GM18507 (cell line): ENCODE results near the gene LRRC28.
A peak's percentile ranks its signal among the peaks of the same experiment; 100 is the strongest.

Experiments used
- DNase-seq: peaks from one replicate; pipeline ENCODE4 v3.0.0; 2011; ENCODE audit warnings: low read depth; ENCODE audit not compliant: insufficient read length; ENCODE audit errors: extremely low spot score
- FAIRE-seq: peaks from 2 replicates; lab custom pipeline; 2011; peaks lifted over from hg19 to GRCh38; lab: Jason Lieb, UNC

The LRRC28 gene

DNA sequence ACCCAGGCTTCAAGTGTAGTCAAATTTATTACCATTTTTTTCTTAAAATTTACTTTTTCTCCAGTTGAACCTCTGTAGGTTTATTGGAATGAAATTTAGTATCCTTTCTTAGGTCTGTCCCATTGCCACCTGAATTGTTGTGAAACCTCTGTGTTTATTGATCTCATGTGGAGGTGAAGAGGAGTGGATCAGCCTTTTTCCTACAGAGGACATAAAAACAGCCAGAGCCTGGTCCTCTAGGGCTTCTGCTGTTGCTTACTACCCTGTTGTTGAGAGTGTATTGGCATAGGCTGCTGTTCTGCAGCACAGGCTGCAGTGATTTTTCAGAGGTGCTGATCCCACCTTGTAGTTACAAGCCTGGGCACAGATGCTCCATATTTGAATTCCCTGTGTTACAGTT lies 44.6 kb downstream of the LRRC28 start:
- DNase-seq (no peak), FAIRE-seq (no peak)

GRCh38 chr15:99296386-99296785 lies 45.1 kb downstream of the LRRC28 start:
- no peak for FAIRE-seq
- no peak for DNase-seq

DNA sequence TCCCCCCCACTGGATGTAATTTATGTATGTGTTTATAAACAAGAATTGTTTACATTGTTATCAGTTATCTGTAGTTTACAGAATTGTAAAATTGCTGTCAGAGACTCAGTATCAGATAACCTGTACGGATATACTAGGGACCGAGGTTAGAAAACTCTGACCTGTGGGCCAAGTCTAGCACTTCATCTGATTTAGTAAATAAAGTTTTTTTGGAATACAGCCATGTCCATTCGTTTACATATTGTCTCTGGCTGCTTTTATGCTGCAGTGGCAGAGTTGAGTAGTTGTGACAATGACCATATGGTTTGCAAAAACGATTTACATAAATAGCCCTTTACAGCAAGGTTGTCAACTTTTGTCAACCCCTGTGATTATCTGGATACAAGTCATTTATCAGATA lies 52.6 kb downstream of the LRRC28 start:
- no peak for FAIRE-seq
- DNase-seq = no peak

- DNase-seq (no peak), FAIRE-seq (no peak)
These were observed 54.7 kb downstream of the LRRC28 start for GRCh38 chr15:99305761-99306505.

GRCh38 chr15:99306694-99307338 lies 55.5 kb downstream of the LRRC28 start:
- FAIRE-seq = no peak
- no peak for DNase-seq

- DNase-seq (no peak), FAIRE-seq (no peak)
These were observed 56.5 kb downstream of the LRRC28 start for GRCh38 chr15:99307735-99308134.

- no peak for FAIRE-seq
- DNase-seq = no peak
These were observed 59.5 kb downstream of the LRRC28 start for GRCh38 chr15:99310745-99311144.

GRCh38 chr15:99312228-99312627 lies 60.9 kb downstream of the LRRC28 start:
- FAIRE-seq (no peak), DNase-seq (no peak)

DNA sequence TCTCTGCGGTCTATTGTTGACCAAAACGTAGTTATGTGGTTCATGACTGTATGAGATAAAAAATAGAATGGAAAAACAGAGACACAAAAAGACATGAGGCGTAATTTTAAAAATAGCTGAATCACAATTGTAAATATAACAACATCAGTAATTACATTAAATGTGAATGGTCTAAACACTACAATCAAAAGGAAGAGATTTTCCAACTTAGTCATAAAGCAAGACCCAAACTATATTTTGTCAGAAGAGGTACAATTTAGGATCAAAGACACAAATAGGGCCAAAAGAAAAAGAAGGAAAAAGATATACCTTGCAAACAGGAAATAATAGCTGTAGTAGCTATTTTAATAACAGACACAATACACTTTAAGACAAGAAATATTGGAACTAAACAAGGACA lies 61.5 kb downstream of the LRRC28 start:
- DNase-seq = no peak
- no peak for FAIRE-seq

GRCh38 chr15:99315636-99316035 lies 64.4 kb downstream of the LRRC28 start:
- DNase-seq = no peak
- no peak for FAIRE-seq

- FAIRE-seq (no peak), DNase-seq (no peak)
These were observed 69.3 kb downstream of the LRRC28 start for GRCh38 chr15:99320374-99321215.

DNA sequence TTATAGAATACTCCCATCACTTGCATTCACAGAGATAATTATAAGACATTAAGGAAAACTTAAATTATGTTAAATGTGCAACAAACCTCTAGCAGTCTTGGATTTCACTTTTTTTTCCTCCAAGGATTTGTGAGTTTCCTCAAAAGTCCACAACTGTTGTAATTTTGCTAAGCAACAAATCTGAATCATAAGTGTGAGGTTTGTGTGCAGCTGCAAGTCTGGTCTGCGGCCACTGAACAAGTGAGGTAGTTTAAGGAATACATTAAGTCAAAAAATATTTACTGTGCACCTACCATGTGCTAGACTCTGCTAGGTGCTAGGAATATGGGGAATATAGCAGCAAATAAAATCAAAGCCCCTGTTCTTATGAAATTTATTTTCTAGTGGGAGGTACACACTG lies 70.2 kb downstream of the LRRC28 start:
- no peak for FAIRE-seq
- DNase-seq = no peak

- peak; percentile 72 for FAIRE-seq
These were observed 71.5 kb downstream of the LRRC28 start for GRCh38 chr15:99322643-99323405.

DNA sequence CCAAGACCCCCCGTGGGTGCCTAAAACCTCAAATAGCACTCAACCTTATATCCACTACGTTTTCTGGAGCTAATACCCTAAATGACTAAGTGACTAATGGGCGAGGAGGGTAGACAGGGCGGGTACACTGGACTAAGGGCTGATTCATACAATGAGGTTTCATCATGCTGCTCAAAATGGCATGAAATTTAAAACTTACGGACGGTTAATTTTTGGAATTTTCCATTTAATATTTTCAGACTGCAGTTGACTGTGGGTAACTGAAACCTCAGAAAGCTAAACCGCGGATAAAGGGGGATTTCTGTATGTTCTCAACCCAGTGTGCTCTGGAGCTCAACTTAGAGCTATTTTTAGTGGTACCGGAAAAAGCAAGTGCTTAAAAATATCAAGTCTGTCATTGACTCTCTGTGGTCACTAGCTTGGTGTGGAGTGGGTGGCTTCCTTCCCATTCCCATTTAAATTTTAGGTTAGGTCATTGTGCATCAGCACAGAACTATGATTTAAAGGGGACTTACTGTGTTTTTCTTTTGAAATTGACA lies 72.9 kb downstream of the LRRC28 start:
- peak; percentile 54 for FAIRE-seq

More at GRCh38 chr15:99322643-99323405, 71.5 kb downstream of the LRRC28 start:
- DNase-seq = no peak

DNA sequence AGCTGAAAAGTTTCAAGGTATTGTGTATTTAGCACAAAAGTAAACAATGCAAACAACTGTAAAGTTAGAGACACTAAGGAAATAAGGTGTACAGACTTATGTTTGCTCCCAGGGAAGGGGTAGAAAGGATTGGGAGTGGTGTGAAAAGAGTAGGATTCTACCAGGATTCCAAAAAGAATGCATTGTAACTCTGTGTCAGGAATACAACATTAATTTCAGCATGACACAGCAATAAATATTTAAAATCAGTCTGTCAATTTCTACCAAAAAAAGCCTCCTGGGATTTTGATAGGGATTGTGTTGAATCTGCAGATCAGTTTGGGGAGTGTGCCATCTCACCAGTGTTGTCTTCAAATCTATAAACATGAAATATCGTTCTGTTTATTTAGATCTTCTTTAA lies 73.4 kb downstream of the LRRC28 start:
- DNase-seq (no peak), FAIRE-seq (no peak)

More for the DNA sequence above, 72.9 kb downstream of the LRRC28 start:
- no peak for DNase-seq

DNA sequence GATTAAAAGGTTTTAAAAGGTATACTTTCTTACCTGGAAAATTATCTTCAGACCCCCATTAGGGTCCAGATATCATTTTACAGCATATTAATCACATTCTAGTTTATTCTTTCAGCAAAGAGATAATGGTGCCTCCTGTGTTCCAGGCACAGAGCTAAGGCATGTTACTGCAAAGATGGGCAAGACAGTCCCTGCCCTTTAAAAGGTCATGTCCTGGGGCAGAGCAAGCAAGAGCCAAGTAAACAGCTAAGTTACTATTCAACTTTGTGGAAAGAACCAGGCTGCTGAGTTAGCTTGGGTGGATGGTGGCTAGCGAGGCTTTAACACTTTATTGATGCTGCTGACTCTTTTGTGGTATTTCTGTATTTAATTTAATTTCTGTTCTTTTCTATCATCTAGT lies 75.0 kb downstream of the LRRC28 start:
- DNase-seq = no peak
- FAIRE-seq = peak; percentile 80

DNA sequence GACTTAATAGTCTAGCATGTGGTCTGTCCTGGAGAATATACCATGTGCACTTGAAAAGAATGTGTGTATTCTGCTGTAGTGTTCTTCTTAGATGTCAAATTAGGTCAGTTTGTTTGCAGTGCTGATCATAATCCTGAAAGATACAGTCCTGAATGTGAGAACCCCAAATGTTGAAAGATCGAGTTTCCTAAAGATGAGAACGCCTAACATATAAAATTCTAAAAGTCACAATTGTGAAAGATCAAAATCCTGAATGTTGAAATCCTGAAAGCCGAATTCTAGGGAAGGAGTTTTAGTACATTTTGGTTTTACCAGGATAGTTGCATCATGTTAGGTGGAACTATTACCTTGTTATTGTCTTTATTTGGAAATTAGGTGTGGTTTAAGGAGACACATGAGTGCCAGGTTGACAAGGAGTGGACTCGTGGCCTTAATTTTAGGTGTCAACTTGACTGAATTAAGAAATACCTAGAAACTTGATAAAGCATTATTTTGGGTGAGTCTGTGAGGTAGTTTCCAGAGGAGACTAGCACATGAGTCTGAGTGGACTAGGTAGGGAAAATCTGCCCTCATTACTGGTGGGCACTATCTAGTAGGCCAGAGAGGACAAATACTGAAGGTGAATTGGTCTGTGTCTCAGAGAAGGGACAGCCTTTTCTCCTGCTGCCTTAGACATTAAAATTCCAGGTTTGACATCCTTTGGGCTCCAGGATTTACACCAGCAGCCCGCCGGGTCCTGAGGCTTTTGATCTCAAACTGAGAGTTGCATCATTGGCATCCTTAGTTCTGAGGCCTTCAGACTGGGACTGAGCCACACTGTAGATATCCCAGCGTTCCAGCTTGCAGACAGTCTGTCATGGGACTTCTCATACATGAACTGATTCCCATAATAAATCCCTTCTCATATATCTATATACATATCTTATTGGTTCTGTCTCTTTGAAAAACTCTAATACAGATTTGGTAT lies 77.1 kb downstream of the LRRC28 start:
- DNase-seq (no peak), FAIRE-seq (no peak)

GRCh38 chr15:99331381-99331780 lies 80.1 kb downstream of the LRRC28 start:
- FAIRE-seq (no peak), DNase-seq (no peak)
